NCI-H2227 (cell line): Measurements from ENCODE around the gene ARHGAP24.
"Not testable (repeated sequence)": the region's sequence is repeated elsewhere in the genome, so short reads cannot be mapped to it uniquely, and the experiment has no call there.

Experiments used
- DNase-seq: peaks from one replicate; lab custom pipeline; 2025; ENCODE audit not compliant: unreplicated experiment; lab: John Stamatoyannopoulos, UW

Gene ARHGAP24

DNA sequence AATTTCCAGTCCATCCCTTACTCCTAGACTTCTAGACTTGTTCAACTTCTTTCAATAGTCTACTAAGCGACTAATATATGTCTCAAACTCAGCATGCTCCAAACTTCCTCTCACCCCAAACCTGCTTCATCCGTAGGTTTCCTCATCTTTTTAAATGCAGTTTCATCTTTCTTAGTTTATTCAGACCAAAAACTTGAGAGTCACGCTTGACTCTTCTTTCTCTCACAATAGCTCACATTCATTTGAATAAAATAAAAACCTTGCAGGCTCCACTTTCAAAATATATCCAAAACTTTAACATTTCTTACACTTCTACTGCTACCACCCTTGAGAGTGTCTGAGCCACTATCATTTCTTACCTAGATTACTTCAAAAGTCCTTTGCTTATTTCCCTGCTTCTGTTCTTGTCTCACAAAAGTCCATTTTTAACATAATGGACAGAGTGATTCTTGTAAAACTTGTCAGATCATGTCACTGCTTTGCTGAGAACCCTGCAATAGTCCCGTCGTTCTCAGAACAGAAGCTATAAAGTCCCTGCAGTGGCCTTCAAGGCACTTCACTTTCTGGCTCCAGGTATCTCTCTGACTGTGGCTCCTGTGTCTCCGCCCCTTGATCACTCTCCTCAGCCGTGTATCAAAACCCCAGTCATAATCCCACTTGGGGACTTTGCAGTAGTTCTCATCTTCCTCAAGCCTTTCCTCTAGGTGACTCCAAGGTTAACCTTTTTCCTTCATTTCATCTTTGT, 167.6 kb downstream of the ARHGAP24 start:
- no peak for DNase-seq

DNA sequence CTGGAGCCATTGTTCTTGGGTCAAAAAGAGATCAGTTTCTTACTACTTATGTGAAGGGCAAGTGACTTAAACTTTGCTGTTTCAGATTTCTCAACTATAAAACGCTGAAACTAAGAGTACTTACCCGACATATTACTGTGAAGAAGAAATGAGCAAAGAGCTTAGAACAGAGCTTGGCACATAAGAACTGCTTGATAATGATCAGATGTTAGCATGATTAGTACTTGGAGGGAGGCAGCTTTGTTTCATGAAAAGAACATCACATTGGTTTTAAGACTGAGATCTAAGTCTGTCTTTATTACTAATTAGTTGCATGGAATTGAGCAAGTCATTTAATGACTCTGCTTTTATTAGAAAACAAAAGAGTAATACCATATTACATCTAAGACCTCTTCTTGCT, 169.1 kb downstream of the ARHGAP24 start:
- no peak for DNase-seq

DNA sequence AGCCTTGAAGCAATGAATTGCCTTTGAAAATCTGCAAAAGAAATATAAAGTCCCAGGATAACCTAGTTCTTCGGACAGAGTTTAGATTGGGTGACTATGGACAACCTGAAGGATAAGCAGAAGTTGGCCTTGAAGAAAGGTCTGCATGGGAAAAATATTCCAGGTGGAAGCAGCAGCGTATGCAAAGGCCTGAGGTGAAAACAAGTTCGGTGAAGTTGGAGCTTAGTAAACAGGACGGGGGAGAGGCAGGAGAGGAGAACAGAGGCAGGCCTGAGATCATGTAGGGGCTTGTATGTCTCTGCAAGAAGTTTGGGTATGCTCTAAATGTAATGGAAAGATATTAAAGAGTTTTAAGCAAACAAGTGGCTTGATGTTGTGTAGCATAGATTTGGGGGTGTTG, 176.0 kb downstream of the ARHGAP24 start:
- DNase-seq: no peak

DNA sequence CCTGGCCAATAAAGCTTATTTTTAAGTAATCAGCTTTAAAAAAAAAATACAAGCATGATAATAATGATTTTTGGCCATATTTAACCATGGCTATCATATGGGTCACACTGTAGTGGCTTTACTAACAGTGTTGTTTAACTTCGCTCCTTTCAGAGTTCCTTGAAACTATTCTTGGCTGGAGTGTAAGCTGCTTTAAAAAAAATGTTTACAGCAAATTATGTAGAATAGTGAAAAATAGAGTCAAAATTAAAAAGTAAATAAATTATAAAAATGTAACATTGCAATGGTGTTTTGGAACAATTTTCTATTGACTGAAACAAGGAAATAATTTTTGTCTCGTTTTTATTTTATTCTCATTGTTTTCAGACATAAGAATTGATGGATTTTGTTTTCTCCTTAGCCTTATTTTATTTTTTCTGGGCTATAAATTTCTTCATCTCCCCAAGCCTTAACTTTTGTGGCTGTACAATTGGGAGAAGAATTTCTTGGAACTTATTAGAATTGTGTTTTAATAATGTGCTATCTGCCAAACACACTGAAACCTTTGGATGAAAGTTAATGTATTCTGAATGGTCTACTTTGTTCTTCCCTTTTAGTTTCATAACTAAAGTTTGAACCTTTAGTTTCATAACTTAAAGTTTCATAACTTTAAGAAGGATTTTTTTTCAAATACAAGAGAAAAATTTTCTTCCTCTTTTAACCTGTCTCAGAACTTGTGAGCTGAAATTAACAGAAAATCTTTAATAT, 182.0 kb downstream of the ARHGAP24 start:
- no peak for DNase-seq

DNA sequence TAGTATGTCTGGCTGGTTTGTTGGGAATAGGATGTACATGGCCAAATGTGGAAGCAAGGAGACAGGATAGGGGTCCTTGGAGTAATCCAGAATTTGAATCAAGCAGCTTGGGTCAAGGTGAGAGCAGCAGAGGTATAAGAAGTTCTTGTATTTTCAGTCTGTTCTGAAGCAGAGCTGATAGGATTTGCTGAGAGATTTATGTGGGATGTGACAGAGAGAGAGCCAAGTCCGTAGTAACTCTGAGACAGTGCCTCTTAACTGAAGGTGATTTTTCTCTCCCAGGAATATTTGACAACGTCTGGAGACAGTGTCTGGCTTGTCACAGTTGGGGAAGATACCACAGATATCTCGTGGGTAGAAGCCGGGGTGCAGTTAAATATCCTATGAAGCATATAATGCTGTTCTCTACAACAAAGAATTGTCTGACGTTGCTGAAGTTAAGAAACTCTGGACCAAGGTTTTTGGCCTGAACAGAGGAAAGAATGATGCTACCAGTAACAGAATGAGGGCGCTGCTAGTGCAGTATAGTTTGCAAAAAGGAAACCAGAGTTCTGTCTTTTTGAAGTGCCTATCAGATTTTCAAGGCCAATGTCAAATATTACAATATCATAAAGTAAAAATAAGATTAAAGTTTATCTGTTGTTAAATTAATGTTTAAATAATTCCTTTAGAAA, 184.0 kb downstream of the ARHGAP24 start:
- DNase-seq: no peak

DNA sequence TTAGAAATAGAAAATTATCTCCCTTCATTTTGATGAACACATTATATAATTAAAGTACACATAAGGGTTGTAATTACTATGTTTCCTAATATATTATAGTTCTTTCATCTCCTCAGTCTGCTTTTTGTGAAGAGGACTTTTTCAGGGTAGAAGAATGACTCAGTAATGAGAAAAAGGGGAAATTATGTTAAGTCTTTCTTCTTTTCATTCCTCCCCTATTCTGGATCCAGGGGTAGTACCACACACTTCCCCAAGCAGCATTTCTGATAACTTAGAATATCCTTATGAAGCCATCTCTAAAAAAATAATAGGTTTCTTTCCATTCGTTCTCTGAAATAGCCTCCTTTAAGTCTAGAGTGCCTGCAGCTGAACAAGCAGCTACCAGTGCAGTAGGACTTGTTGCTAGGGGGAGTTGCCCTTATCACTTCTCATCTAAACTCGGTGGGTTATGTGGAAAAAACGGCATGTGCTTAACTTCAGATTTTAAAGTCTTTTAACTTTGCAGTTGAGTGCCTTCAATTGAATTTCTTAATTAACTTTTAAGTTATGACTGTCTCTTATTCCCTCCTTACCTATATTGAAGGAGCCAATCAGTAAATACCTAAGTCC, 184.8 kb downstream of the ARHGAP24 start:
- DNase-seq: no peak

DNA sequence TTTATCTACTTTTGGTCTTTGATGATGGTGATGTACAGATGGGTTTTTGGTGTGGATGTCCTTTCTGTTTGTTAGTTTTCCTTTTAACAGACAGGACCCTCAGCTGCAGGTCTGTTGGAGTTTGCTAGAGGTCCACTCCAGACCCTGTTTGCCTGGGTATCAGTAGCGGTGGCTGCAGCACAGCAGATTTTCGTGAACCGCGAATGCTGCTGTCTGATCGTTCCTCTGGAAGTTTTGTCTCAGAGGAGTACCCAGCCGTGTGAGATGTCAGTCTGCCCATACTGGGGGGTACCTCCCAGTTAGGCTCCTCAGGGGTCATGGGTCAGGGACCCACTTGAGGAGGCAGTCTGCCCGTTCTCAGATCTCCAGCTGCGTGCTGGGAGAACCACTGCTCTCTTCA, 191.7 kb downstream of the ARHGAP24 start:
- not testable (repeated sequence) for DNase-seq

DNA sequence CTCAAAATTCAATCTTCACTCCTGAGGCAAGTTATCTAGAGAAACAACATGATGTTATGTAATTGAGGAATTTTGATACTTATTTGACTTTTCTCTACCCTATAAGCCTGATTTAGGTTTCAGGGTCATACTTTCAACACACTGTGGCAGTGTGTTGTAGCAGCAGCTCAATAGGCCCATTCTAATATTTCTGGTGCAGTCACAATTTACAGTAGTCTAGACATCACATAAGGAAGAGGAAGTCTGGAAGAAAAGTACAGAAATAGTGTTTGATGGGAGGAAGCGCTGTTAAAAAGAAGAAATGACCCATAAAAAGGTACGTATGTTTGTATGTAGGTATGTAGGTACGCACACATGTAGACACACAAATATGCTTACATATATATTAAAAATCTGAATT, 194.3 kb downstream of the ARHGAP24 start:
- no peak for DNase-seq

DNA sequence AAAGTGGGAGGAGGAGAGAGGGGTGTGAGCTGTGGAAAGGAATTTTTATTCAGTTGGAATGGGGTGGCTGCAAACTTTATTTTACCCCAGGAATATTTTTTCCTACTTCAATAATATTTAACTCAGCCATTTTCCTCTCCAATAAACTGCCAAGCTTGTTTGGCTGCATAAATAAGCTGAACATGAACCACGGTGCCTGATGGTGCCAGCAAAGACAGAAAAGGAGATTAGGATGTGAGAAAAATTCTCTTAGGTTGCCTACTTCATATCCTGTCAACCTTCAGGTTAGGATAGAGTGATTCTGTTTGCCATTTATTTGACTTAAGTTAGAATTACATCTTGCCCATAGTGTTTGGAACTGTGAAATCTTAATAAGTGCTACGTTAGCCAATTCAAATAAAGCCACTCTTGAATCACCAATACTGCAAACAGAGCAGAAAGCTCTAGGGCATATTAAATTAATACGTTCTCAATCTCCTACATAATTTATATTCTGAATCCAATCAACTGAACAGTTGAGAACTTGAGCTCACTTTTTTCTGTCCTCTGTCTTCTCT, 195.1 kb downstream of the ARHGAP24 start:
- no peak for DNase-seq

DNA sequence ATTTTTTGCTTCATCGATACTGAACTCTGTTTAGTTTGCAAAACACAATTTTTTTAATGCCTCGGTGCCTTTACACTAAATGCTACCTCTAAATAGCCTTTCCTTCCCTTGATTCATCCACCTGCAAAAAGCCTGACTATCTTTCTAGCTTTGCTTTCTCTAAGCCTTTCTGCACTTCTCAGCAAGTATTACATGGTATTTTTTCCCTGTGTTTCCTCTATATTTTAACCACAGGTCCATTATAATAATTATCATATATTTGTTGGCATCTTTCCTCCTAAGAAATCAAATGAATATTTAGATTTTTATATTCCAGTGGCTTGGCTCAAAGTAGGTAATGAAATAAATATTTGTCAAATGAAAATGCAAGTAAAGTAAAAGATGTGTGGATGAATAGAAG, 196.2 kb downstream of the ARHGAP24 start:
- DNase-seq: no peak

DNA sequence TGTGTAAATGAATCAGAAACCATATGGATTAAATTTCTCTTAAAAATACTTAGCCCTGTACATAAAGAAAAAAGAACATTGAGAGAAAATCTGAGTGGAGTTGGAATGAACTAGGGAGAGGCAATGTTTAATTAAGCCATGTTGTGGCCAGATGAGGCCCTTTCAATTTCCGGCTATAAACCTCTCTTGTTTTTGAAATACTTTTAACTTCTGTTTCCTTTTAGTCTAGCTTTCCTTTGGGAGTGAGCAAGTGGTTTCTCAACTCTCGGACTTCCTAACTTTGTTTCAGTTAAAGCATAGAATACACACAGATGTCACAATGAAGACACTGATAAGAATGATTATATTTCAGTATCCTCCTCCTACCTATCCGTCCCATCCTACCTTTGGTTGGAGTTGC, 197.2 kb downstream of the ARHGAP24 start:
- no peak for DNase-seq

DNA sequence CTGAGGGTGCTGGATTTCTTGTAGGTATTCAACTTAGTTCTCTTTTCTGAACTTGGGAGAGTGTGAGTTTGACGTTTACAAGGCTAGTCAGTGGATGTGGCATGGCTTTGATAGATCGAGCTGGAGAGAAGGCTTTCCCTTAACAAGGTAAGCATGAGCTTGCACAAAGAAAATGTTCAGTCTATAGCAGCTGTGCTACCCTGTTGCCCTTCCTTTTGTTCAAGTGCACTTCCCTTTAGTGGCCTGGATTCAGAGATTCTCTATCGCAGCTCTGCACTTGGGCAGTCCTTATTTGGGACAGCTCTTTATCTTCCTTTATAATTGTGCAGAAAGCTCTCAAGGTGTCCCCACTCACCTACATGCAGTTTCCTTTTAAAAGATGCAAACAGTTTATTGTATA, 198.0 kb downstream of the ARHGAP24 start:
- DNase-seq: no peak

DNA sequence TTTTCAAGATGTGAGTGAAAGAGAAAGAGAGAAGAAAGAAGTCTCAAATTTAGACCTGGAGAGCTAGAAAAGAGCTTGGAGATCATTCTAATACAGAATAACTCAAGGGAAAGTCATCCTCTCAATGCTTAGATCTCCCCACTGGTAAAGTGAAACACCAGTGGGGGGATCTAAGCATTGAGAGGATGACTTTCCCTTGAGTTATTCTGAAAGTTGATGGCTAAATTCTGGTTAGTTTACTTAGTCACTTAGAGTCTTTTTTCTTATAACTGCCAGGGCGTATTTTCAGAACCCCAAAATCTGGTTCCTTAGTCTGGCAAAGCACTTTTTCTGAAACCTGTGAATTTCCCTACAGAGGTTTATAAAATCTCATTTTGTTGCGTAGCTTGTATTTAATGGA, 198.6 kb downstream of the ARHGAP24 start:
- DNase-seq: no peak

DNA sequence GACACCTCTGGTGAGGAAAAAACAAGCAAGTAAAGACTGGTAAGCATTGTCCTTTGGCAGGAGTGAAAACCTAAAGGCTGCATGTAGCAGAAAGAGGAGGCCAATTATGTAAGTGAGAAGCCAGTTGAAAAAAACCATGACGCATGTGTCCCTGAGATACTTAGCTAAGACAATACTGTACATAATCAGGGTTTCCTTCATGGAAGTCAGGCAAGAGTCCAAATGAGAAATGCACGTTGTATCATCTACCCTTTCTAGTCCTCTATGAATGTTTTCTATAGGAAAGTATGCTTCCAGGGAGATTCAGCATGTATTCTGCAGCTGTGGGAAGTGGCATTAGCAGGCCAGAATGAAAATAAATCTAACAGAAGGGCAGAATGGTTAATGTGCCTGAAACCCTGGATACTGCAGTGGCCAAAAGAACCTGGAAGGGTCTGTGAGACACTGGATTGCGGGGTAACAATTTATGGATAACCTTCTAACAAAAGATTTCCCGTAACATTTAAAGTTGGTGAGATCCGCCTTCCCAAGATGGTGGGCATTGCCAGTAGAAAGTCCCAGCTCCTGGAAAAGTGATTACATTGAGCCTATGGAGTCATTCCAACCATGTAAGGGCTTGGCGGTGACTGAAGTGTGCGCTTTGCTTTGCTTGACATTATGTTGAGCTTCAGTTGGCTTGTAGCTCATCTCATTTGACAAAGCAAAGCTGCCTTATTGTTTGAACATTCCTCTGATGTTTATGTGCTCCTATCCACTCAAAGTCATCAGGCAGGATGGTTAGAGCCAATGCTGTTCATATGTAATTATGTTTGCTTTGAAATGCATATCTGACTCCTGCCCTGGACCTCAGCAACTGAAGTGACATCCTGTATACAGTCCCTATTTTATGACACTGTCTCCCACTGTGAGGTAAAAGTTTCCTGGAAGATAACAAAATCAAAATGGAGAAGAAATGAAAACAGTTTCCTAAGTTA, 200.4 kb downstream of the ARHGAP24 start:
- no peak for DNase-seq

DNA sequence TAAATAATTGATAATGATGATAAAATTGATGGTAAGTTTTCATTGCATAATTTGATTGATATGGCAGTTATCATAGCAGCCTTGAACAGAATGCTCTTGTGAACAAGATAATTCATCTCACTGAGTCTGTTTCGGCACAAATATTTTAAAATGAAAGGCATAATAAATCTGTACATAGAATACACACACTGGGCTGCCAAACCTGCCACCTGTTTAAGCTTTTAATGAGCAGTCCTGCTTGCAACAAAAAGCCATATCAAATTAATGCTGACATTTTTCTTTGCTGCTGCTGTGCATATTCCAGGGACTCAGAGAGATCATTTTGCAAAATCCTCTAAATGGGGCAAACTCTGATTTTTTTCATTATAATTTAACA, 201.1 kb downstream of the ARHGAP24 start:
- no peak for DNase-seq

DNA sequence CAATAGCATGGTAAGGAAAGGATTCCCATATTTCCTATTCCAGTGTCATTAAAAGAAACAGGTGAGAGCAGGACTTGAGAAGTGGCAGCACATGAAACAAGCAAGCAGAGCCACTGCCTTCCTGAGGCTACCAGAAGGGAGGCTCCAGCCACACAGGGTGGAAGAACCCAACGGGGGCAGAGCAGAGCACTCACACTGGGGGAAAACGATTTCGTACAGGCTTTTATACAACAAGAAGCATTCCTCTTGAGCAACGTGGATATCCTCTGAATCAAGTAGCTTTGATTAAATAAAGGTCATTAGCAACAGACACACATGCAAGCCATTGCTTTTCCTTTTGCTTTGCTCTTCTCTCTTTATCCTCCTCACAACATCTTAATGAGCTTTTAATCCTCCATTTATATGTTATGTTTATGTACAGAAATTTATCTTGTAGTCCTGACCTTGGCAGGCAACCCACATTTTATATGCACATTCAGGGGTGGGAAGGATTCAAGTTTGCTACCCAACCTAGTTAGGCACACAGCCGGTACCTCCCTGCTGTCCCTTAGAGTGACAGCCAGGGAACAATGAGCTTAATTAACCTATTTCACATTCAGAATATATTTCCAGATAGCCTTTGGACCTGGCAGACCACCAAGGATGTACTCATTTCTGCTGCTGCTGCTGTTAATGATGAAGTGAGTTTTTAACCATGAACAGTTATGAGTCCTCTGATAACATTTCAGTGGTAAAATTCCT, 202.1 kb downstream of the ARHGAP24 start:
- no peak for DNase-seq

DNA sequence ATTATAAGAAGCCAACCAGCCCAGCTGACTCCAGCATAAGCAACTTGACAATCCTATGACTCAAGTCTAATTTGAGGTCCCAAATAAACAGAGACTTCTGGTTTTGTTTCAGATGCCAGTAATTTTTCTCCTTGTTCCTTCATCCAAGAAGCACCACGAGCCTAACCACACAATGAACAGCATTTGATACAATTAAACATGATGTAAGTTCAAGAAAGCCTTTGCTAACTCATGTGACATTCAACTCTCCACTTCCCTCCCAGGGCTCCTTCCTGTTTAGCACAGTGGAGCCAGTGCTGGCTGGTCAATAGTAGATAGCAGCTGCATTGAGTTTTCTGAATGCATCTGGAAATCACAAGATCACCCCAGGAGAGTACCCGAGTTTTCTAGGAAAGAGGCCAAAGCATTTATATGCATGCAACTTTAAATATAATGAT, 206.3 kb downstream of the ARHGAP24 start:
- no peak for DNase-seq

DNA sequence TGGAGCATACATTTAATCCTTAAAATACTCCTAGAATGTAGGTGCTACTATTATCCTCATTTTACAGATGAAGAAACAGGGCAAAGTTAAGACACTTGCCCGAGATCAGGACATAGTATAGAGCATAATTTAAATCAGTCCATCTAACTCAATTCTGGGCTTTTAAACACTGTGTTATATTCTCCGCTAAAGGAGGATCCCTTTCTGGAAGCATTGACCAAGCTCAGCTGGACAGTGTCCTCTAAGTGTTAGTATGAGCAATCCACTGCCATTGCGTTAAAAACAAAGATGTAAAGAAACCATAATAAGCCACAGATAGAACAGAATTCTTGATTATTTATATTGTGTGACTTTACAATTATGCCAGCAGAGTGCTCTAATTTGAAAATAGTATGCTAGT, 207.0 kb downstream of the ARHGAP24 start:
- DNase-seq: no peak

DNA sequence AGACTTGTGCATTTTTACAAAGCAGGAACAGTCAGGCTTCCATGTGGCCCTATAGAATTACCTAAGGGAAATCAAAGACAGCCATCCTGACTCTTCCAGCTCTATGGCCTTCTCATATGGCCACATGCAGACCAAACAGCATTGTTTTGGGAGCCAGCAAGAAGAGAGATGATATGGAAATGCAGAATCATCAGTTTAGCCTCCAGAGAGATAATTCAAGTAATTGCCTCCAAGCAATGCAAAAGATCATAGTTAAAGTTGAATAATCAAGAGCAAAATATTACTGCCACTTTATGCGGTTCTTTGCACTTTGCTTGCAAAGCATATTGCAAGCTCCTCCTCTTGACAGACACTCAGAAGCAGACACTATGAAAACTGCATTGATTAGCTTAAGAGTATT, 207.4 kb downstream of the ARHGAP24 start:
- no peak for DNase-seq

DNA sequence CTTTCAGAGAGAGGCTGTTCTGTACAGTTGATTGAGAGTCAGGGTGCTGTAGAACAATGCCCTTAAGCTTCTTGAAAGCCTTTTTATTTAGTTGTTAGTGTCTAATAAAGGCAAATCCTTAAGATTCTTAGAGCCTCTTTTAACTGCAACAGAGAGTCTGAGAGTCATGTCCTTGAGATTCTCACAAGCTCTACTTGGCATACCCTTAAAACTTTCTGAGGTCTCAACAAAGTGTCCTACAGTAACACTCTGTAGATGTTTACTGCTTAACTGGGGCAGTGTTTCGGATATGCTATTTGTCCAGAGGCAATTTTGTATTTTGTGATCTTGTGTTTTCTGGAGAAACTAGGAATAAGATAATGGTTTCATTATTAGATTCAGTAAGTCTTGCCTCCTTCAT, 209.7 kb downstream of the ARHGAP24 start:
- no peak for DNase-seq
